H1 (cell line): Measurements from ENCODE around the gene GNAT2. TPM values are rescaled to one million over a fixed set of nuclear protein-coding genes. Genes with fewer than 3 reads are reported as not detected.

Source experiments
- CTCF ChIA-PET: fragments of 300-600 bp; sonication (Branson Sonifier 250); formaldehyde crosslinking; loops from one replicate; lab custom pipeline; 2021; ENCODE audit not compliant: partially characterized antibody; lab: Charles Lee
- POLR2A ChIA-PET: fragments of 300-600 bp; sonication (Branson Sonifier 250); formaldehyde crosslinking; loops from one replicate; lab custom pipeline; 2021; ENCODE audit warnings: inconsistent platforms; ENCODE audit not compliant: partially characterized antibody; lab: Charles Lee
- DNase-seq, 2 experiments: peaks; one replicate each; pipeline versions ENCODE4 v3.0.0 to v3.0.0-alpha.2; 2010 to 2022; ENCODE audit warnings: low spot score in 2 of 2, low read depth in 1 of 2, mixed read lengths in 1 of 2
- FAIRE-seq: peaks from 2 replicates; lab custom pipeline; 2011; peaks lifted over from hg19 to GRCh38; lab: Jason Lieb, UNC
- H2AFZ ChIP-seq: 2 replicates; pipeline ENCODE4 v1.8.1; 2012; ENCODE audit warnings: low read length, inconsistent platforms
- H2AK5ac ChIP-seq: 2 replicates; pipeline ENCODE4 v1.6.1; 2013; ENCODE audit warnings: low read depth, low read length
- H2BK120ac ChIP-seq: replicated peaks from 2 replicates; pipeline ENCODE3; 2013; ENCODE audit warnings: low read depth, low read length, inconsistent platforms
- H2BK12ac ChIP-seq: 2 replicates; pipeline ENCODE4 v1.6.1; 2013; ENCODE audit warnings: low read depth, low read length
- H2BK15ac ChIP-seq: 2 replicates; pipeline ENCODE4 v1.6.1; 2013; ENCODE audit warnings: low read length
- H2BK20ac ChIP-seq: 2 replicates; pipeline ENCODE4 v1.6.1; 2013; ENCODE audit warnings: low read length
- H2BK5ac ChIP-seq: 2 replicates; pipeline ENCODE4 v1.6.1; 2013; ENCODE audit warnings: low read depth, low read length
- H3K14ac ChIP-seq: 2 replicates; pipeline ENCODE4 v1.6.1; 2013; ENCODE audit warnings: inconsistent platforms; ENCODE audit not compliant: insufficient read length
- H3K18ac ChIP-seq: 2 replicates; pipeline ENCODE4 v1.6.1; 2013; ENCODE audit warnings: low read length; ENCODE audit errors: extremely low read depth
- H3K23ac ChIP-seq: 2 replicates; pipeline ENCODE4 v1.6.1; 2013; ENCODE audit warnings: inconsistent platforms; ENCODE audit not compliant: insufficient read length
- H3K23me2 ChIP-seq: 2 replicates; pipeline ENCODE4 v1.6.1; 2013; ENCODE audit warnings: low read depth, low read length
- H3K27ac ChIP-seq: 2 replicates; pipeline ENCODE4 v1.6.1; 2011; ENCODE audit warnings: low read depth, low read length, inconsistent platforms
- H3K27me3 ChIP-seq, 4 experiments: replicated peaks in 1 of 4; 1 replicate in 1 of 4; 2 replicates in 3 of 4; pipeline versions ENCODE4 v1.6.1 to v1.8.1; 2011 to 2013; ENCODE audit warnings: low read length in 3 of 4, mild to moderate bottlenecking in 3 of 4, inconsistent platforms in 2 of 4, mixed read lengths in 2 of 4, moderate library complexity in 1 of 4; ENCODE audit not compliant: control insufficient read depth in 3 of 4, insufficient read depth in 3 of 4; ENCODE audit errors: extremely low read depth in 1 of 4
- H3K36me3 ChIP-seq, 4 experiments: 2 replicates each; pipeline versions ENCODE4 v1.6.1 to v1.8.1; 2011 to 2013; ENCODE audit warnings: mild to moderate bottlenecking in 4 of 4, low read length in 3 of 4, moderate library complexity in 2 of 4, control low read depth in 1 of 4, inconsistent platforms in 1 of 4; ENCODE audit not compliant: insufficient read depth in 4 of 4, control insufficient read depth in 2 of 4
- H3K4ac ChIP-seq: replicated peaks from 2 replicates; pipeline ENCODE3; 2013; ENCODE audit warnings: low read length, low read depth, mixed read lengths, inconsistent platforms; ENCODE audit not compliant: insufficient read length
- H3K4me1 ChIP-seq, 4 experiments: replicated peaks in 1 of 4; 1 replicate in 1 of 4; 2 replicates in 3 of 4; pipeline versions ENCODE4 v1.6.1 to v1.8.1; 2011 to 2013; ENCODE audit warnings: low read length in 3 of 4, inconsistent platforms in 2 of 4, mixed read lengths in 1 of 4; ENCODE audit not compliant: insufficient read depth in 4 of 4, control insufficient read depth in 3 of 4
- H3K4me2 ChIP-seq, 2 experiments: 2 replicates each; pipeline versions ENCODE4 v1.6.1 to v1.8.1; 2011 to 2013; ENCODE audit warnings: low read depth in 2 of 2, low read length in 2 of 2, control low read depth in 1 of 2, inconsistent platforms in 1 of 2, mild to moderate bottlenecking in 1 of 2; ENCODE audit not compliant: insufficient read depth in 1 of 2
- H3K4me3 ChIP-seq, 4 experiments: fragments of 200-600, 300-600 bp in 1 of 4; sonication (generic), shearing (Covaris generic), sonication (Bioruptor Twin) in 1 of 4; 2 replicates each; pipeline versions ENCODE4 v1.5.1 to v1.8.1; 2011 to 2016; ENCODE audit warnings: low read length in 4 of 4, low read depth in 3 of 4, control low read depth in 2 of 4, inconsistent platforms in 2 of 4, mild to moderate bottlenecking in 2 of 4, mixed read lengths in 1 of 4, moderate library complexity in 1 of 4; ENCODE audit not compliant: insufficient read depth in 2 of 4; ENCODE audit errors: extremely low read depth in 1 of 4
- H3K56ac ChIP-seq: replicated peaks from 2 replicates; pipeline ENCODE3; 2013; ENCODE audit warnings: low read depth, mild to moderate bottlenecking, mixed read lengths, low read length, inconsistent platforms; ENCODE audit not compliant: insufficient read length
- H3K79me1 ChIP-seq: 2 replicates; pipeline ENCODE4 v1.6.1; 2013; ENCODE audit warnings: low read depth, low read length, control low read depth
- H3K79me2 ChIP-seq, 2 experiments: 2 replicates each; pipeline versions ENCODE4 v1.6.1 to v1.8.1; 2012 to 2013; ENCODE audit warnings: low read length in 2 of 2, mild to moderate bottlenecking in 2 of 2, inconsistent platforms in 1 of 2; ENCODE audit not compliant: insufficient read depth in 2 of 2, control insufficient read depth in 1 of 2
- H3K9ac ChIP-seq, 4 experiments: replicated peaks in 1 of 4; 1 replicate in 1 of 4; 2 replicates in 3 of 4; pipeline versions ENCODE4 v1.6.1 to v1.8.1; 2011 to 2013; ENCODE audit warnings: low read depth in 3 of 4, low read length in 3 of 4, control low read depth in 2 of 4, mild to moderate bottlenecking in 2 of 4, moderate library complexity in 2 of 4, inconsistent platforms in 1 of 4; ENCODE audit errors: extremely low read depth in 1 of 4
- H3K9me3 ChIP-seq, 2 experiments: 2 replicates each; pipeline versions ENCODE4 v1.6.1 to v1.8.1; 2012 to 2013; ENCODE audit warnings: mild to moderate bottlenecking in 2 of 2, moderate library complexity in 2 of 2, control low read depth in 1 of 2, inconsistent platforms in 1 of 2, low read depth in 1 of 2, low read length in 1 of 2, mixed read lengths in 1 of 2; ENCODE audit not compliant: insufficient read depth in 2 of 2
- H4K20me1 ChIP-seq, 2 experiments: replicated peaks in 1 of 2; 2 replicates each; pipeline versions ENCODE3 to v1.8.1; 2011 to 2013; ENCODE audit warnings: inconsistent platforms in 2 of 2, low read length in 2 of 2, mild to moderate bottlenecking in 1 of 2; ENCODE audit not compliant: insufficient read depth in 2 of 2, control insufficient read depth in 1 of 2
- H4K5ac ChIP-seq: 2 replicates; pipeline ENCODE4 v1.6.1; 2013; ENCODE audit warnings: low read length, low read depth, mixed read lengths, inconsistent platforms; ENCODE audit not compliant: insufficient read length
- H4K8ac ChIP-seq: 2 replicates; pipeline ENCODE4 v1.8.0; 2013; ENCODE audit warnings: mild to moderate bottlenecking, moderate library complexity, low read length, inconsistent platforms; ENCODE audit not compliant: insufficient read depth; ENCODE audit errors: extremely low read depth
- H4K91ac ChIP-seq: replicated peaks from 2 replicates; pipeline ENCODE3; 2013; ENCODE audit warnings: low read length, mixed read lengths, inconsistent platforms; ENCODE audit not compliant: insufficient read length
- JUND ChIP-seq: IDR thresholded peaks from 2 replicates; pipeline ENCODE4 v1.6.1; 2011; ENCODE audit warnings: mild to moderate bottlenecking, improper control_type of control experiment, low read length
- RBBP5 ChIP-seq: IDR thresholded peaks from 2 replicates; pipeline ENCODE4 v1.7.1; 2012; ENCODE audit warnings: low read depth, mild to moderate bottlenecking, inconsistent platforms, low read length, moderate library complexity, borderline replicate concordance
- RFX5 ChIP-seq: IDR thresholded peaks from 2 replicates; pipeline ENCODE4 v1.6.1; 2011; ENCODE audit warnings: low read depth, low read length, improper control_type of control experiment, borderline replicate concordance
- RNF2 ChIP-seq: fragments of 200-900, 300-1000 bp; sonication (generic); IDR thresholded peaks from 2 replicates; pipeline ENCODE4 v1.7.1; 2016; ENCODE audit warnings: borderline replicate concordance, low read depth, mild to moderate bottlenecking, antibody characterized with exemption, low read length; ENCODE audit not compliant: poor library complexity, severe bottlenecking; ENCODE audit errors: missing control alignments
- SIX5 ChIP-seq: IDR thresholded peaks from 2 replicates; pipeline ENCODE4 v1.6.1; 2011; ENCODE audit warnings: mild to moderate bottlenecking, low read depth, low read length
- SRF ChIP-seq: IDR thresholded peaks from 2 replicates; pipeline ENCODE4 v1.6.1; 2011; ENCODE audit warnings: mild to moderate bottlenecking, low read depth, low read length, moderate library complexity
- TCF12 ChIP-seq: IDR thresholded peaks from 2 replicates; pipeline ENCODE4 v1.6.1; 2011; ENCODE audit warnings: low read depth, mild to moderate bottlenecking, low read length
- WGBS, 2 experiments: shearing (Covaris generic) in 1 of 2; methylation state at CpG; one replicate each; pipeline versions ENCODE4 v1.1.6 to v1.1.7; 2013 to 2015; ENCODE audit warnings: low lambda C conversion rate in 2 of 2, mixed read lengths in 2 of 2, inconsistent platforms in 1 of 2, low coverage in 1 of 2, missing lambda C conversion rate in 1 of 2; ENCODE audit not compliant: insufficient replicate concordance in 2 of 2, insufficient coverage in 1 of 2, insufficient read length in 1 of 2; ENCODE audit errors: extremely low coverage in 1 of 2, missing lambda C conversion rate in 1 of 2; 5-methylcytosine and 5-hydroxymethylcytosine counted together
- polyA plus RNA-seq, 7 experiments: library from polyadenylated mRNA; depleted of rRNA in 3 of 7; stranded (reverse) in 5 of 7; unstranded in 2 of 7; fragments of >200 nt in 5 of 7; fragments of 200-250 nt in 2 of 7; gene quantifications; 1 replicate in 5 of 7; 2 replicates in 1 of 7; 4 replicates in 1 of 7; pipeline versions ENCODE4 v1.2.1 to v1.2.3, GENCODE V29; 2011 to 2013; ENCODE audit warnings: missing spikeins in 2 of 7, mixed read lengths in 2 of 7
- total RNA-seq: library from RNA; stranded (reverse); fragmentation: NEBNext Ultra II Directional; extraction: Animal tissue kit (Norgen Biotek cat#: 25700); gene quantifications from 2 replicates; pipeline ENCODE4 v1.2.1, GENCODE V29; 2021
- TF ChIP-seq, protein P1 (sequence below): IDR thresholded peaks from 2 replicates; pipeline ENCODE4 v1.6.1; 2012; ENCODE audit warnings: inconsistent platforms

GNAT2 gene
- total and polyA plus RNA-seq, 2 of the 8 experiments (the other 6 are each of a cell fraction or from before 2014, with no cell fraction given), result 0.05 TPM; not detected in 1

DNA sequence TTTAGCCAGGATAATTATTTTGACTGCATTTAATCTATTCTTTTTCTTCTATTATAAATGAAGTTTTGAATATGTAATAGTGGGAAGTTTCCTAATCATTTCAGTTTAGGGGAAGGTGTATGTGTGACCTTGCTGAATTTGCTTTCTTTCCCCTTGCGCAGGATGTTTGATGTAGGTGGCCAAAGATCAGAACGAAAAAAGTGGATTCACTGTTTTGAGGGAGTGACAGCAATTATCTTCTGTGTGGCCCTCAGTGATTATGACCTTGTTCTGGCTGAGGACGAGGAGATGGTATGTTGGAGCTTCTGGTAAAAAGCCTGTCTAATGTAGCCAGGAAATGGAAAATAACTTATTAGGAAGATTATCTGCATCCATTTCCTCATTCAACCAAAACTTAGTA is 33.4 kb downstream of the GNAT2 start:
- Histone ChIP-seq H3K23ac (no peak overlapping the region), H3K4me1 (no peaks in the 10 kb centered on the region)
- 87% methylated on average over 3 of the region's 3 CpGs; no CpG with 5 or more reads in 1 of the 2 experiments for WGBS, 2 experiments
- TF ChIP-seq, protein P1, sequence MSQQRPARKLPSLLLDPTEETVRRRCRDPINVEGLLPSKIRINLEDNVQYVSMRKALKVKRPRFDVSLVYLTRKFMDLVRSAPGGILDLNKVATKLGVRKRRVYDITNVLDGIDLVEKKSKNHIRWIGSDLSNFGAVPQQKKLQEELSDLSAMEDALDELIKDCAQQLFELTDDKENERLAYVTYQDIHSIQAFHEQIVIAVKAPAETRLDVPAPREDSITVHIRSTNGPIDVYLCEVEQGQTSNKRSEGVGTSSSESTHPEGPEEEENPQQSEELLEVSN, result no peak
- TF ChIP-seq RNF2 (no peak), SRF (no peak), JUND (no peak), RBBP5 (no peak), TCF12 (no peak), SIX5 (no peak), RFX5 (no peak)

More for the DNA sequence above, 33.4 kb downstream of the GNAT2 start:
- no peak overlapping the region for H3K27ac ChIP-seq
- no peak overlapping the region for H3K4me2 ChIP-seq
- FAIRE-seq (no peak), DNase-seq (no peak)
- no peaks in the 10 kb centered on the region for H3K9me3 ChIP-seq
- no peak overlapping the region for H4K91ac ChIP-seq
- H2BK5ac ChIP-seq, result no peak overlapping the region
- H4K8ac ChIP-seq, result no peak overlapping the region
- H3K9ac ChIP-seq, result no peak overlapping the region
- H2BK15ac ChIP-seq, result no peak overlapping the region
- no peaks in the 10 kb centered on the region for H4K20me1 ChIP-seq
- H2BK20ac ChIP-seq, result no peak overlapping the region
- H3K79me1 ChIP-seq, result no peaks in the 10 kb centered on the region
- no peak overlapping the region for H2AFZ ChIP-seq
- no peak overlapping the region for H4K5ac ChIP-seq
- H2AK5ac ChIP-seq, result no peak overlapping the region
- H2BK120ac ChIP-seq, result no peak overlapping the region
- no peaks in the 10 kb centered on the region for H3K23me2 ChIP-seq
- H3K4me3 ChIP-seq, result no peak overlapping the region
- no peak overlapping the region for H3K14ac ChIP-seq
- H2BK12ac ChIP-seq, result no peak overlapping the region
- peaks cover 3 to 67% (median 20%) of the 10 kb centered on the region in 4 experiments for H3K36me3 ChIP-seq
- H3K18ac ChIP-seq, result no peak overlapping the region
- H3K27me3 ChIP-seq, result no peaks in the 10 kb centered on the region
- H3K4ac ChIP-seq, result no peak overlapping the region
- ChIA-PET CTCF (interaction anchor here (0.6 to 1.4 kb wide), 2 partner anchors 12 to 825 kb away, joined by 3 to 7 read pairs; no protein-coding TSS in a partner anchor), POLR2A (interaction anchor here (0.7 to 0.8 kb wide), 2 partner anchors 16 to 102 kb away, joined by 3 read pairs; partner anchors contain the start of gene GSTM1)
- H3K56ac ChIP-seq, result no peak overlapping the region
- no peaks in the 10 kb centered on the region for H3K79me2 ChIP-seq
